ENCODE data around the gene NR2C1. TPM values are rescaled to one million over a fixed set of nuclear protein-coding genes. Genes with fewer than 3 reads are reported as not detected.

Gene NR2C1
- total and polyA plus RNA-seq, 2 of the 8 experiments (the other 6 are each of a cell fraction or from before 2014, with no cell fraction given), result 22.8 to 48.3 TPM

DNA sequence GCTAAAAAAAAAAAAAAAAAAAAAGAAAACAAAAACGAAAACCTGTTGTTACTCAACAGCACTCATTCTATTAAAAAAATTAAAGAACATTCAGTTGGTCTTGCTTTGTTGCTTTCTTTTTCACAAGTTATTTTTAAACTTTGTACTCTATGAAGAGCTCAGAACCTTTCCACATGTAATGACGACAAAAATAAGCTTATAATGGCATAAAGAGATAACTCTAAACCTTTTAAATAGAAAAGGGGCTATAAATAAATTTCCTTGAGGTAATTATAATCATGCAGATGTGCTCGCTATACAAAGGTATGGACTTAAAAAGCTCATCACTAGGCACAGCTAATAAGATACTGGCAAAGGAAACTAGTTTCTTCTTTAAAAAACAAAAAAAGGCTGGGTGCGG lies 13.4 kb downstream of the NR2C1 start:
- H2BK12ac ChIP-seq (ENCODE audit: low read depth, low read length), result no peak overlapping the region
- ChIA-PET CTCF (ENCODE audit: partially characterized antibody) (no interaction called here), POLR2A (ENCODE audit: partially characterized antibody) (no interaction called here)
- H4K91ac ChIP-seq (replicated peaks; ENCODE audit: insufficient read length, low read length), result no peak overlapping the region
- H3K23ac ChIP-seq (ENCODE audit: insufficient read length), result no peak overlapping the region
- H3K14ac ChIP-seq (ENCODE audit: insufficient read length), result no peak overlapping the region
- H3K27ac ChIP-seq (ENCODE audit: low read depth, low read length), result no peak overlapping the region
- H2BK15ac ChIP-seq (ENCODE audit: low read length), result no peak overlapping the region
- 94% methylated on average over 3 of the region's 4 CpGs; no CpG with 5 or more reads in 1 of the 2 experiments for WGBS, 2 experiments (ENCODE audit: extremely low coverage in 1 of 2, insufficient coverage in 1 of 2, insufficient read length in 1 of 2, insufficient replicate concordance in 2 of 2, low coverage in 1 of 2, low lambda C conversion rate in 2 of 2, missing lambda C conversion rate in 1 of 2)
- no peaks in the 10 kb centered on the region for H3K9me3 ChIP-seq (ENCODE audit: insufficient read depth in 2 of 2, low read depth in 1 of 2, low read length in 1 of 2)
- no peak overlapping the region for H3K18ac ChIP-seq (ENCODE audit: extremely low read depth, low read length)
- no peak overlapping the region for H2BK5ac ChIP-seq (ENCODE audit: low read depth, low read length)
- H3K79me2 ChIP-seq (ENCODE audit: control insufficient read depth in 1 of 2, insufficient read depth in 2 of 2, low read length in 2 of 2), result no peaks in the 10 kb centered on the region
- FAIRE-seq, result no peak
- H3K56ac ChIP-seq (replicated peaks; ENCODE audit: insufficient read length, low read depth, low read length), result no peak overlapping the region
- H3K4ac ChIP-seq (replicated peaks; ENCODE audit: insufficient read length, low read depth, low read length), result no peak overlapping the region
- peaks cover 16 to 82% (median 46%) of the 10 kb centered on the region in 4 experiments for H3K36me3 ChIP-seq (ENCODE audit: control insufficient read depth in 2 of 4, insufficient read depth in 4 of 4, low read length in 3 of 4)
- H3K4me2 ChIP-seq (ENCODE audit: insufficient read depth in 1 of 2, low read depth in 2 of 2, low read length in 2 of 2), result no peak overlapping the region
- H4K5ac ChIP-seq (ENCODE audit: insufficient read length, low read depth, low read length), result no peak overlapping the region
- H3K4me3 ChIP-seq (ENCODE audit: extremely low read depth in 1 of 4, insufficient read depth in 2 of 4, low read depth in 3 of 4, low read length in 4 of 4), result no peak overlapping the region
- H2BK120ac ChIP-seq (replicated peaks; ENCODE audit: low read depth, low read length), result no peak overlapping the region
- H3K4me1 ChIP-seq (replicated peaks in 1 of 4; ENCODE audit: control insufficient read depth in 3 of 4, insufficient read depth in 4 of 4, low read length in 3 of 4), result no peaks in the 10 kb centered on the region
- no peaks in the 10 kb centered on the region for H3K79me1 ChIP-seq (ENCODE audit: low read depth, low read length)
- peaks cover 0 to 2% of the 10 kb centered on the region in 2 experiments for H4K20me1 ChIP-seq (replicated peaks in 1 of 2; ENCODE audit: control insufficient read depth in 1 of 2, insufficient read depth in 2 of 2, low read length in 2 of 2)
- DNase-seq (ENCODE audit: low read depth in 1 of 2, low spot score in 2 of 2), result no peak
- no peak overlapping the region for H2BK20ac ChIP-seq (ENCODE audit: low read length)
- no peak overlapping the region for H4K8ac ChIP-seq (ENCODE audit: extremely low read depth, insufficient read depth, low read length)
- no peaks in the 10 kb centered on the region for H3K23me2 ChIP-seq (ENCODE audit: low read depth, low read length)
- no peak overlapping the region for H2AK5ac ChIP-seq (ENCODE audit: low read depth, low read length)
- H2AFZ ChIP-seq (ENCODE audit: low read length), result no peak overlapping the region
- no peak overlapping the region for H3K9ac ChIP-seq (replicated peaks in 1 of 4; ENCODE audit: extremely low read depth in 1 of 4, low read depth in 3 of 4, low read length in 3 of 4)
- H3K27me3 ChIP-seq (replicated peaks in 1 of 4; ENCODE audit: control insufficient read depth in 3 of 4, extremely low read depth in 1 of 4, insufficient read depth in 3 of 4, low read length in 3 of 4), result no peaks in the 10 kb centered on the region
- TF ChIP-seq CHD2 (IDR thresholded peaks at IDR 0.05; ENCODE audit: low read length) (no peak), HDAC6 (IDR thresholded peaks at IDR 0.05; ENCODE audit: low read depth, low read length) (no peak), PHF8 (conservative IDR thresholded peaks at IDR 0.05; ENCODE audit: low read depth, low read length) (no peak), CBX5 (IDR thresholded peaks at IDR 0.05; ENCODE audit: low read depth, low read length) (no peak), BRCA1 (IDR thresholded peaks at IDR 0.05; ENCODE audit: low read depth, low read length) (no peak), POU5F1 (IDR thresholded peaks at IDR 0.05; ENCODE audit: low read depth, low read length) (no peak), FOSL1 (IDR thresholded peaks at IDR 0.05; ENCODE audit: insufficient read depth, low read depth, low read length) (no peak), SRF (IDR thresholded peaks at IDR 0.05; ENCODE audit: low read depth, low read length) (no peak), SP1 (IDR thresholded peaks at IDR 0.05; ENCODE audit: low read depth, low read length) (no peak), EGR1 (IDR thresholded peaks at IDR 0.05; ENCODE audit: borderline replicate concordance, low read depth, low read length) (no peak), HDAC2 (IDR thresholded peaks at IDR 0.05; ENCODE audit: borderline replicate concordance in 1 of 2, low read depth in 2 of 2, low read length in 2 of 2) (no peak), TCF12 (IDR thresholded peaks at IDR 0.05; ENCODE audit: low read depth, low read length) (no peak), SP4 (IDR thresholded peaks at IDR 0.05; ENCODE audit: low read length) (no peak), KDM4A (IDR thresholded peaks at IDR 0.05; ENCODE audit: low read depth, low read length, severe bottlenecking) (no peak)
- TF ChIP-seq, protein P1, sequence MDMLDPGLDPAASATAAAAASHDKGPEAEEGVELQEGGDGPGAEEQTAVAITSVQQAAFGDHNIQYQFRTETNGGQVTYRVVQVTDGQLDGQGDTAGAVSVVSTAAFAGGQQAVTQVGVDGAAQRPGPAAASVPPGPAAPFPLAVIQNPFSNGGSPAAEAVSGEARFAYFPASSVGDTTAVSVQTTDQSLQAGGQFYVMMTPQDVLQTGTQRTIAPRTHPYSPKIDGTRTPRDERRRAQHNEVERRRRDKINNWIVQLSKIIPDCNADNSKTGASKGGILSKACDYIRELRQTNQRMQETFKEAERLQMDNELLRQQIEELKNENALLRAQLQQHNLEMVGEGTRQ (IDR thresholded peaks at IDR 0.05; ENCODE audit: low read length), result no peak
